Neural progenitor cell (in vitro differentiated cells): Measurements from ENCODE around the gene PRKAG2.

Experiments used
- EZH2phosphoT487 ChIP-seq: fragments of 200-600 bp; sonication (generic); IDR thresholded peaks from 2 replicates; pipeline ENCODE4 v1.6.1; 2017; ENCODE audit warnings: antibody characterized with exemption
- TF ChIP-seq, protein P1 (sequence below): fragments of 200-600 bp; sonication (generic); IDR thresholded peaks from 2 replicates; pipeline ENCODE4 v1.5.1; 2017; ENCODE audit warnings: antibody characterized with exemption, mild to moderate bottlenecking

- TF ChIP-seq, protein P1, sequence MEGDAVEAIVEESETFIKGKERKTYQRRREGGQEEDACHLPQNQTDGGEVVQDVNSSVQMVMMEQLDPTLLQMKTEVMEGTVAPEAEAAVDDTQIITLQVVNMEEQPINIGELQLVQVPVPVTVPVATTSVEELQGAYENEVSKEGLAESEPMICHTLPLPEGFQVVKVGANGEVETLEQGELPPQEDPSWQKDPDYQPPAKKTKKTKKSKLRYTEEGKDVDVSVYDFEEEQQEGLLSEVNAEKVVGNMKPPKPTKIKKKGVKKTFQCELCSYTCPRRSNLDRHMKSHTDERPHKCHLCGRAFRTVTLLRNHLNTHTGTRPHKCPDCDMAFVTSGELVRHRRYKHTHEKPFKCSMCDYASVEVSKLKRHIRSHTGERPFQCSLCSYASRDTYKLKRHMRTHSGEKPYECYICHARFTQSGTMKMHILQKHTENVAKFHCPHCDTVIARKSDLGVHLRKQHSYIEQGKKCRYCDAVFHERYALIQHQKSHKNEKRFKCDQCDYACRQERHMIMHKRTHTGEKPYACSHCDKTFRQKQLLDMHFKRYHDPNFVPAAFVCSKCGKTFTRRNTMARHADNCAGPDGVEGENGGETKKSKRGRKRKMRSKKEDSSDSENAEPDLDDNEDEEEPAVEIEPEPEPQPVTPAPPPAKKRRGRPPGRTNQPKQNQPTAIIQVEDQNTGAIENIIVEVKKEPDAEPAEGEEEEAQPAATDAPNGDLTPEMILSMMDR: no peak
- no peak for TF ChIP-seq EZH2phosphoT487
Measured at GRCh38 chr7:151553356-151553755, 323.6 kb downstream of the PRKAG2 start.
